GM12878 (cell line): ENCODE results near the gene PI4KA. TPM values are rescaled to one million over a fixed set of nuclear protein-coding genes. Genes with fewer than 3 reads are reported as not detected.

ENCODE experiments used
- BRCA1 ChIP-seq: IDR thresholded peaks from 2 replicates; pipeline ENCODE4 v1.6.1; 2011; ENCODE audit warnings: low read depth, low read length, improper control_type of control experiment
- CBX3 ChIP-seq: fragments of 200-600 bp; sonication (generic); IDR thresholded peaks from 2 replicates; pipeline ENCODE4 v1.6.1; 2016; ENCODE audit warnings: low read depth, borderline replicate concordance
- polyA plus RNA-seq, 11 experiments: library from polyadenylated mRNA; depleted of rRNA in 4 of 11; unstranded in 6 of 11; stranded (reverse) in 5 of 11; fragments of >200 nt; fragmentation: Nextera tagmentation in 4 of 11; fragmentation: Illumina TruSeq in 1 of 11; extraction: Ambion mirVana in 4 of 11; extraction: Trizol in 1 of 11; gene quantifications; 1 replicate in 1 of 11; 2 replicates in 10 of 11; pipeline versions ENCODE4 v1.2.1 to v1.2.3, GENCODE V29; 2011 to 2016; ENCODE audit warnings: inconsistent platforms in 2 of 11, missing spikeins in 2 of 11, low read depth in 1 of 11
- total RNA-seq, 4 experiments: library from RNA; depleted of rRNA in 3 of 4; stranded (reverse); fragments of >200 nt in 3 of 4; fragmentation: Illumina TruSeq in 1 of 4; extraction: Trizol in 1 of 4; gene quantifications; 2 replicates each; pipeline versions ENCODE4 v1.2.1 to v1.2.3, GENCODE V29; 2013 to 2021
- TF ChIP-seq, protein P1 (sequence below): IDR thresholded peaks from 2 replicates; pipeline ENCODE4 v1.6.1; 2012; ENCODE audit warnings: improper control_type of control experiment, low read depth, low read length; ENCODE audit not compliant: insufficient replicate concordance
- TF ChIP-seq, protein P2 (sequence below), 3 experiments: IDR thresholded peaks in 2 of 3; conservative IDR thresholded peaks in 1 of 3; 2 replicates each; pipeline ENCODE4 v1.5.1; 2011; ENCODE audit warnings: low read depth in 3 of 3, low read length in 3 of 3, mild to moderate bottlenecking in 3 of 3, control low read depth in 2 of 3, moderate library complexity in 2 of 3, inconsistent platforms in 1 of 3, mixed read lengths in 1 of 3; ENCODE audit not compliant: control insufficient read depth in 2 of 3, insufficient read depth in 1 of 3; ENCODE audit errors: extremely low read depth in 1 of 3

The PI4KA gene
- total and polyA plus RNA-seq, 10 of the 15 experiments (the other 5 are each of a cell fraction or from before 2014, with no cell fraction given), result 4.2 to 78.4 (median 42.1) TPM

DNA sequence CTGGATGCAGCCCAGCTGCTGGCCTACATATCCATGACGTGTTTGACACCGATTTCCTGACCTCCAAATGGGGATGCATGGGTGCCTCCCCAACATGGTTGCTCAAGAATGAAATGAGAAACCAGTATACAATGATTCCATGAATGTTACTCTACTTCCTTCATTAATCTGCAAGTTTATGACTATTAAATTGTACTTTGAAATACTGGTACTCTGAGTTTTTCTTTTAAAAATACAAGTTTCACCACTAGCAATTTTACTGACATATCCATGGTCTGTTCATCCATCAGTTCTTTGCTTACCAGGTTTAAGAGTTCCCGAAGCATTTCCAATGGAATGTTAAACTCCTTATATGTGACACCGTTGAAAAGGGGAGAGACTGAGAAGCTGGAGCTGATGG, 45.6 kb downstream of the PI4KA start (continued):
- TF ChIP-seq, protein P1, sequence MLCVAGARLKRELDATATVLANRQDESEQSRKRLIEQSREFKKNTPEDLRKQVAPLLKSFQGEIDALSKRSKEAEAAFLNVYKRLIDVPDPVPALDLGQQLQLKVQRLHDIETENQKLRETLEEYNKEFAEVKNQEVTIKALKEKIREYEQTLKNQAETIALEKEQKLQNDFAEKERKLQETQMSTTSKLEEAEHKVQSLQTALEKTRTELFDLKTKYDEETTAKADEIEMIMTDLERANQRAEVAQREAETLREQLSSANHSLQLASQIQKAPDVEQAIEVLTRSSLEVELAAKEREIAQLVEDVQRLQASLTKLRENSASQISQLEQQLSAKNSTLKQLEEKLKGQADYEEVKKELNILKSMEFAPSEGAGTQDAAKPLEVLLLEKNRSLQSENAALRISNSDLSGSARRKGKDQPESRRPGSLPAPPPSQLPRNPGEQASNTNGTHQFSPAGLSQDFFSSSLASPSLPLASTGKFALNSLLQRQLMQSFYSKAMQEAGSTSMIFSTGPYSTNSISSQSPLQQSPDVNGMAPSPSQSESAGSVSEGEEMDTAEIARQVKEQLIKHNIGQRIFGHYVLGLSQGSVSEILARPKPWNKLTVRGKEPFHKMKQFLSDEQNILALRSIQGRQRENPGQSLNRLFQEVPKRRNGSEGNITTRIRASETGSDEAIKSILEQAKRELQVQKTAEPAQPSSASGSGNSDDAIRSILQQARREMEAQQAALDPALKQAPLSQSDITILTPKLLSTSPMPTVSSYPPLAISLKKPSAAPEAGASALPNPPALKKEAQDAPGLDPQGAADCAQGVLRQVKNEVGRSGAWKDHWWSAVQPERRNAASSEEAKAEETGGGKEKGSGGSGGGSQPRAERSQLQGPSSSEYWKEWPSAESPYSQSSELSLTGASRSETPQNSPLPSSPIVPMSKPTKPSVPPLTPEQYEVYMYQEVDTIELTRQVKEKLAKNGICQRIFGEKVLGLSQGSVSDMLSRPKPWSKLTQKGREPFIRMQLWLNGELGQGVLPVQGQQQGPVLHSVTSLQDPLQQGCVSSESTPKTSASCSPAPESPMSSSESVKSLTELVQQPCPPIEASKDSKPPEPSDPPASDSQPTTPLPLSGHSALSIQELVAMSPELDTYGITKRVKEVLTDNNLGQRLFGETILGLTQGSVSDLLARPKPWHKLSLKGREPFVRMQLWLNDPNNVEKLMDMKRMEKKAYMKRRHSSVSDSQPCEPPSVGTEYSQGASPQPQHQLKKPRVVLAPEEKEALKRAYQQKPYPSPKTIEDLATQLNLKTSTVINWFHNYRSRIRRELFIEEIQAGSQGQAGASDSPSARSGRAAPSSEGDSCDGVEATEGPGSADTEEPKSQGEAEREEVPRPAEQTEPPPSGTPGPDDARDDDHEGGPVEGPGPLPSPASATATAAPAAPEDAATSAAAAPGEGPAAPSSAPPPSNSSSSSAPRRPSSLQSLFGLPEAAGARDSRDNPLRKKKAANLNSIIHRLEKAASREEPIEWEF, result no peak
- no peak for TF ChIP-seq BRCA1
- TF ChIP-seq, protein P2, sequence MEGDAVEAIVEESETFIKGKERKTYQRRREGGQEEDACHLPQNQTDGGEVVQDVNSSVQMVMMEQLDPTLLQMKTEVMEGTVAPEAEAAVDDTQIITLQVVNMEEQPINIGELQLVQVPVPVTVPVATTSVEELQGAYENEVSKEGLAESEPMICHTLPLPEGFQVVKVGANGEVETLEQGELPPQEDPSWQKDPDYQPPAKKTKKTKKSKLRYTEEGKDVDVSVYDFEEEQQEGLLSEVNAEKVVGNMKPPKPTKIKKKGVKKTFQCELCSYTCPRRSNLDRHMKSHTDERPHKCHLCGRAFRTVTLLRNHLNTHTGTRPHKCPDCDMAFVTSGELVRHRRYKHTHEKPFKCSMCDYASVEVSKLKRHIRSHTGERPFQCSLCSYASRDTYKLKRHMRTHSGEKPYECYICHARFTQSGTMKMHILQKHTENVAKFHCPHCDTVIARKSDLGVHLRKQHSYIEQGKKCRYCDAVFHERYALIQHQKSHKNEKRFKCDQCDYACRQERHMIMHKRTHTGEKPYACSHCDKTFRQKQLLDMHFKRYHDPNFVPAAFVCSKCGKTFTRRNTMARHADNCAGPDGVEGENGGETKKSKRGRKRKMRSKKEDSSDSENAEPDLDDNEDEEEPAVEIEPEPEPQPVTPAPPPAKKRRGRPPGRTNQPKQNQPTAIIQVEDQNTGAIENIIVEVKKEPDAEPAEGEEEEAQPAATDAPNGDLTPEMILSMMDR (IDR thresholded peaks at IDR 0.05 in 2 of 3, conservative IDR thresholded peaks at IDR 0.05 in 1 of 3; ENCODE audit: control insufficient read depth in 2 of 3, extremely low read depth in 1 of 3, insufficient read depth in 1 of 3, low read depth in 3 of 3, low read length in 3 of 3), result no peak
- no peak for TF ChIP-seq CBX3
